COR-L47 (cell line): Measurements from ENCODE around the gene EHBP1.
A peak's percentile ranks its signal among the peaks of the same experiment; 100 is the strongest.

Source experiments
- DNase-seq: peaks from one replicate; lab custom pipeline; 2025; lab: John Stamatoyannopoulos, UW

EHBP1 gene

DNA sequence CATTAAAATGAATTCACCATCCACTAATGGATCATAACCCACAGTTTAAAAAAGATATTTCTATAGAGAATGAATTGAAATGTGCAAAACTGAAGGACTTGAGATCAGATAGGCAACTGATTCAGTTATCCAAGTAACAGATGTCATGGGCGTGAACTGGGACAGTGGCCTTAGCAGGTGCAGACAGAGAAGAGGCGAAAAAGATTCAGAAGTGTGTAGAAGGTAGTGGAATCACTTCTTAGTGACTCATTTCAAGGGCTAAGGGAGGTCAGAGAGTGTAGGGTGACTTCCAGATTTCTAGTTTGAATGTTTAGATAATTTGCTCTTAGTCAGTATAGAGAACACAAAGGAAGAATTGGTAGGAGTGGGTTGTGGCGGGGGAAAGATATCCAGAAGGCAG lies 79.7 kb downstream of the EHBP1 start:
- DNase-seq: no peak

DNA sequence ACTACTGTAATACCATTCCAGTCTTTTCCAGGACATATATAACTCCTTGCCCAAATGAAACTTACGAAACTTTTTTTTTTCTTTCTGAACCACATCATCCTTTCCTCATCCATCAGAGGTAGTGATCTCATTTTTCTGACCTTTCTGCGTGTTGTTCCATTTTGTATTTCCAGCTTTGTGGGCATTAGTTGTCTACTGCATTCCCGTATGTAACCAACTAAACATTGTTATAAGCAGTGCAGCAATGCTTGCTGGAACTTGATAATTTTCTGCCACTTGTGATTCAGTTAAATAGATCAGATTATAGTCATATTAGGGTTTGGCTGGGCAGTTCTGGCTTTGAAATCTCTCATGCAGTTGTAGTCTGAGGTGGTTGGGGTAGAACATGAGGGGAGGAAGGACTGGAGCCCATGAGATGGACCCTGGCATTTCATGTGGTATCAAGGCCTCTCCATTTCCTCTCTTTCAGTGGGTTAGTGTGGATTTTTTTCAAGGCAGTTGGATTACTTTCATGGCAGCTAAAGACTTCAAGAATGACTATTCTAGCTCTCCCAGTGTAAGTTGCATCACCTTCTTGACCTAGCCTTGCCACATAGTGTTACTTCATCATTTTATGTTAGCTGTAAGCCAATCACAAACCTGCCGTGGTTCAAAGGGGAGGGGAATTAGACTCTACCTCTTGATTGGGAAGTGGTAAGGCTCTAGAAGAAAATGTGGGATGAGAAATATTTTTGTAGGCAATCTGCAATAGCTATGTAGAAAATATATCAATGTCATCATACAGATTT lies 80.5 kb downstream of the EHBP1 start:
- no peak for DNase-seq

DNA sequence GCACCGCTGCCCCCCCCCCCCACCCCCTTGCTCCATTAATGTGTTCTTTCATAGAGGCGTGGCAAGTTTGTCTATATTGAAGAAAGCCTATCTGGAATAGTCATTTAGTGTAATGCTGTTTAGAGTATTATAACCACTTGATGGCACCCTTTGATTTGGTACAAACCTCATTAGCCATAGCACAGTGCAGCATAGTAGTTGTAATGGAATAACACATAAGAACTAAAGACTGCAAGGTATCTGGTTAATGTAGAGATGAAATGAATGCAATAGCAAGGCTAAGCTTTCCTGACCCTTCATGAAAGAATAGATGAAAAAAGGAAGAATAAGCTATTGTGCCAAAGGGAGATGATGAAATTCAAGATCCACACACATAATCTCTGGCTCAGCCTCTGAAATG lies 81.9 kb downstream of the EHBP1 start:
- peak; percentile 41 for DNase-seq

DNA sequence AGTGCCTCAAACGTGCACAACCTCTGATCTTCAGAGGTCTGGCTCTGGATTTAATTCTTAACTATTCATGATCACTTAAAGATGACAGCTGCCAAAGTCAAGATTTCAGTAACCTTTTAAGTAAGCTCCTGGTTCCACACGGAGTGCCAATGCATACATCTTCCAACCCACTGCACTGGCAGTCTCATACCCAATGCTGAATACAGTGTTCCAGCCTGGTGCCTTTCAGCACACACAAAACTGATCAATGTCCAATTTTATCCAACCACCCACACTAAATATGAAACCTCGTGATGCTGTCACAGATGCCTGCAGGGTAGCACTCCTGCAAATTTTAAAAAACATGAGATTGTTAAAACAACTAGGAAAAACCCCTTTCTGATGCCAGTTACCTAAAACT lies 84.0 kb downstream of the EHBP1 start:
- DNase-seq: no peak

DNA sequence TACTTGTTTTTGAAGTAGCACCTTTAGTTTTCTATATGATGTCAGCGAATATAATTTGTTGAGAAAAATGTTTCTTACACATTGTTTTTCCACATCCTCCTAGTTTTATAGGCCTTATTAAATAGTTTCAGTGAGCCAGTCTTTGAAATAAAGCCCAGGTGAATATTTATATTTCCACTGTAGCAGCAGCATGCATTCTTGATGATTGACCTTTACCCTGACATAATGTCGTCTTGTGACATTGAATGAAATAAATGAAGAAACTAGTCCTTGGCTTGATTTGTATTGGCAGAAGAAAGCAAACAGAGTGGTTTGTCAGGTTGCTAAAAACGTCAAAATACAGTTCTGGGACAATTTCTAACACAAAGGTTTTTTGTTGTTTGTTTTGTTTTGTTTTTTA lies 84.4 kb downstream of the EHBP1 start:
- no peak for DNase-seq

- DNase-seq: no peak
Measured at GRCh38 chr2:62792408-62792807, 86.9 kb downstream of the EHBP1 start.

- DNase-seq: no peak
Measured at GRCh38 chr2:62793213-62793612, 87.7 kb downstream of the EHBP1 start.

DNA sequence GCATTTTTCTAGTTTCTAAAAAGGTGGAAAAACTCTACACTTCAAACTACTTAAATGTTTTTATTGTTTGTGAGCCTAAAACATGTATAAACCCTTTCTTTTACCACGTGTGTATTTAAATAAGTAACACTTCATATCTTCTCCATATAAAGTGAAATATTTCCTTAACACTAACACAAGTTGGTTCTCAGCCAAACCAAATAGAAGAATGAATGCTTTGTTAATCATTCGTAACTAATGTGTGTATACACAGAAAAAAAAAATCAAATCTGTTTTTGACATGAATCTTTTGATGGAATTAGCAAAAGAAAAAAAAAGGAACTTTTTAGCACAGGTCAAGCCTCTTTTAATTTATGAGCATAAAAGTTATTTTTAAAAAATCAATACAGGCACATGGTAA lies 89.3 kb downstream of the EHBP1 start:
- DNase-seq: peak; percentile 23

DNA sequence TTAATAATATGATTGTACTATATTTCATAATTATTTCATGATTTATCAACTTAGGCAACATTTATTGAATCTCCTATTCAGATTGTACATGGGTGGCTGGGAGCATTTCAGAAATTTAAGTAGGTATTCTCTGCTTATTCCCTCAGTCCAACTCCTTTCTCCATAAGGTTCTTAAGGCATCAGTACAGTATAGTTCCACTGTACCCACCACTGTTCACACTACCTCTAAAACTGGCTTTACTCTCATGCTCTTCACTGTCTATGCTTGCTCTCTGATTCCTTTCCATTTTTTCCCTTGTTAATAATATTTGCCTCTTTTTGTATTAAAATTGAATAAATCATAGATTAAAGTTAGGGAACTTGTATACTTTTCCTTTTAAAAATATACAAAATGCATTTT lies 89.8 kb downstream of the EHBP1 start:
- no peak for DNase-seq

DNA sequence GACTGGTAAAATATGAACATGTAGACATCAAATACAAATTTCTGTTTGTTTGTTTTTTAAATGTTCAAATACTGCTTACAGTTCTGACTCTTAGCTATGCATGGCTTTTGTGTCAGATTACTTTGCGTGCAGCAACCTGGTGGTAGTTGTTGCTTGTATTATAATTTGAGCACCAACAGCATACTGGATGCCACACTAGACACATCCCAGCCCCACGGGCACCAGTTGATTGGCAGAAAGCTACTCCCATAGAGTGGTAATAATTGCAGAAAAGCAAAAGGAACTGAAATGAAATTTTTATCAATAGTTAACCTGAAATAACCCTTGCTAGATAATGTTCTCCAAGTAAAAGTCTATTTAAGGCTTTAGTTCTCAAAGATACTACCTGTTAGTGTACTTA lies 91.6 kb downstream of the EHBP1 start:
- DNase-seq: no peak

- DNase-seq: no peak
Measured at GRCh38 chr2:62800618-62801017, 95.1 kb downstream of the EHBP1 start.

GRCh38 chr2:62801110-62801509 lies 95.6 kb downstream of the EHBP1 start:
- no peak for DNase-seq

GRCh38 chr2:62801814-62802523 lies 96.5 kb downstream of the EHBP1 start:
- no peak for DNase-seq

DNA sequence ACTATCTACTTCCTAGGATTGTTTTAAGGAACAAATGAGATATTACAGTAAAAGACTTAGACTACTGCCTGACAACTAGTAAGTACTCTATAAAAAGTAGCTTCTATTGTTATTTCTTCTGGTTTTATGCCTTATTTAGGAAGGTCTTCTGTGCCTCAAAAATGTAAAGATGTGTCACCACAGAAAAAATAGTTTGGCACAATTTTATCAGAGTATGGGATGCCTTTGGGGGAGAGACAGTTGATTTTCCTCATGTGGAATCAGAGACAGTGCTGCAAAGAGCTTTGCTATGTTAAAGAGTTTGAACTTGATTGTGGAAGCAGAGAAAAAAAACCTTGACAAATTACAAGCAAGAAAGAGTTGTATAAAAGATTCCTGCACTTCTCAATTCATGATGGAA lies 98.4 kb downstream of the EHBP1 start:
- DNase-seq: no peak

- no peak for DNase-seq
Measured at GRCh38 chr2:62806231-62806630, 100.7 kb downstream of the EHBP1 start.

DNA sequence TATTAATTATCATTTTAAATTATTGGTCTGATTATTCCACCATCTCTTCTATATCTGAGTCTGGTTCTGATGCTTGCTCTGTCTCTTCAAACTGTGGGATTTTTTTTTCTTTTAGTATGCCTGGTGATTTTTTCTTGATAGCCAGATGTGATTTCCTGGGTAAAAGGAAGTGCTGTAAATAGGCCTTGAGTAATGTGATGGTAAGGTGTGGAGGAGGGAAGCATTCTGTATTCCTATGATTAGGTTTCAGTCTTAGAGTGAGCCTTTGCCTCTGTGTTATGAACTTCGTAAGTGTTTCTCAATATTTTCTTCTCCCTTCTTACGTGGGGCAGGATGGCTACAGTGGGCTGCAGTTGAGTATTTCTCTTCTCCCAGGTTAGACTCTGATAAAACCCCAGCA lies 103.0 kb downstream of the EHBP1 start:
- DNase-seq: no peak

GRCh38 chr2:62811086-62811485 lies 105.6 kb downstream of the EHBP1 start:
- no peak for DNase-seq

DNA sequence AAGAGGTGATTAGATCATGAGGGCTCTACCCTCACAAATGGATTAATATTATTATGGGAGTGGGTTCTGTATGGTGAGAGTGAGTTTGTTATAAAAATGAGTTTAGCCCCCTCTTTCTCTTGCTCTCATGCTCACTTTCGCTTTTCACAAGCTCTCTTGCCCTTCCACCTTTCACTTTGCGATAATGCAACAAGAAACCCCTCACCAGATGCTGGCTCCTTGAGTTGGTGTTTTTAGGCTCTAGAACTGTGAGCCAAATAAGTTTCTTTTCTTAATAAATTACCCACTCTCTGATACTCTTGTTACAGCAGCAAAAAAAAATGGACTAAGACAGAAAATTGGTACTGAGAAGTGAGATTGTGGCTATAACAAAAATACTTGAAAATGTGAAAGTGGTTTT lies 106.5 kb downstream of the EHBP1 start:
- DNase-seq: no peak

DNA sequence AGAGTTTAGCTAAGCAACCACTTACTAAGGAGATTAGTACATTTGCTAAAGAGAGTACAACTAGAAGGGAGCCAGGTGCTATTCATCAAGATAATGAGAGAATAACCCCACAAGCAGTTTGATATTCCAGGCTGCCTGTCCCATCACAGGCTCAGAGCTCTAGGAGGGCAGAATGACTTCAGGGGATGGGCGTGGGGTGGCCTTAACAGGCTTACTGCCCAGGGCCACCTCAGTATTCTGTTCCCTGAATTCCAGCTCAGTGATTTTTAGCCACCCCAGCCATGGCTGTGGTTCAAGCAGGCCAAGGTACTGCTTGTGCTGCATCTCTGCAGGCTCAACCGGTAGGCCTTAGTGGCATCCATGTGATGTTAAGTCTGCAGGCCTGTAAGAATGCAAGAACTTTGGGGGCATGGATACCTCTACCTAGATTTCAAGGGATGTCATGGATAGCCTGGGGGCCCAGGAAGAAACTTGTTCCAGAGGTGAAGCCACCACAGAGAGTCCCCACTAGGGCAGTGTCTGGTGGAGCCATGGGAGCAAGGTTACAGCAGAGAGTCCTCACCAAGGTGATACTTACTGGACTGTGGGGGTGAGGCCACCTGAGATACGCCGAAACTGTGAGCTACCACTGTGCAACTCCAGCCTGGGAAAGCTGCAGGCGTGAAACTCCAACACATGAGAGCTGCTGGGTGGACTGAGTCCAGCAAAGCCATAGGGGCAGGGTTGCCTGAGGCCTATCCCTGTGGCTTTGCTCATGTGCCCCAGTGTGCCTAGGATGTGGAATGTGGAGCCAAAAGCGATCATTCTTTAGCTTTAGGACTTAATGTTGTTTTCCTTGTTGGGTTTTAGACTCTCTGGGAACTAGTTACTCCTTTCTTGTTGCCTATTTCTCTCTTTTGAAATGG lies 107.7 kb downstream of the EHBP1 start:
- no peak for DNase-seq

- no peak for DNase-seq
Measured at GRCh38 chr2:62814123-62814522, 108.6 kb downstream of the EHBP1 start.

GRCh38 chr2:62817348-62817747 lies 111.8 kb downstream of the EHBP1 start:
- no peak for DNase-seq

DNA sequence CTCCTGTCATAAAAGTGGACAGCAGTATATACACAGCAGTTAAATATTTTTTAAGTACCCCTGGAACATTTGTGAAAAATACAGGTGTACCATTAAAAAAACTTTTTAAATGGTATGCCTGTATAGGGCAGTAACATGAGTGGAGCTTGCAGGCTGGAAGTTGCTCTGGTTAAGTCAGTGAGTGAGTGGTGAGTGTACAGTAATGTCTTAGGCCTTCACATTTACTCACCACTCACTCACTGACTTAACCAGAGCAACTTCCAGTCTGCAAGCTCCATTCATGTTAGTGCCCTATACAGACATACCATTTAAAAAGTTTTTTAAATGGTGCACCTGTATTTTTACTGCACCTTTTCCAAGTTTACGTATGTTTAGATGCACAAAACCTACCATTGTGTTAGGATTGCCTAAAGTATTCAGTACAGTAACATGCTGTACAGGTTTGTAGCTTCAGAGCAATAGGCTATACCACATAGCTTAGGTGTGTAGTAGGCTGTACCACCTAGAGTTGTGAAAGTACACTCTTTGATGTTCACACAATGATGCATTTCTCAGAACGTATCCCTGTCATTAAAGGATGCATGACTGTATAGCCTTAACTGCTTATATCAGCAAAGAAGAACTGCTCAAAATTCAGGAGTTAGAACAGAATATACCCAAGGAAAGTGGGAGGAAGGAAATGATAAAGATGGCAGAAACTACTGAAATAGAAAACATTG lies 112.6 kb downstream of the EHBP1 start:
- no peak for DNase-seq
